GM19463 (cell line): ENCODE measurements around the gene CCDC7.
"Not testable (repeated sequence)": the region's sequence is repeated elsewhere in the genome, so short reads cannot be mapped to it uniquely, and the experiment has no call there.

ENCODE experiments used
- ATAC-seq: cut with Tn5 transposase; IDR thresholded peaks from one replicate; pipeline ENCODE4 v1.9.1; 2021; ENCODE audit warnings: mild to moderate bottlenecking, moderate library complexity; ENCODE audit not compliant: unreplicated experiment

The CCDC7 gene

DNA sequence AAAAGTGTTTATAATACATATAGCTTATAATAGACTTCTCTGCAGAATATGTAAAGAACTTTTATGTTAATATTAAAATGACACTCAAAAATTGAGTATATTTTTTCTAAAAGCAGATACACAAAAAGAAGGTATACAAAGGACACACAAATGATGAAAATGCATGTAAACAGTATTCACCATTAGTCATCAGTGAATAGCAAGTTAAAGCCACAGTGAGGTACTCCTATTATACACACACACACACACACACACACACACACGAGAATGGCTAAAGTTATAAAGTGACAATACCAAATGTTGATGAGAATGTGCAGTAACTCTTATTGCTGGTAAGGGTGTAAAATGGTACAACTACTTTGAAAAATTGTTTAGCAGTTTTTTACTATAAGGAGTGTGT, 419.2 kb downstream of the CCDC7 start:
- ATAC-seq: no peak

DNA sequence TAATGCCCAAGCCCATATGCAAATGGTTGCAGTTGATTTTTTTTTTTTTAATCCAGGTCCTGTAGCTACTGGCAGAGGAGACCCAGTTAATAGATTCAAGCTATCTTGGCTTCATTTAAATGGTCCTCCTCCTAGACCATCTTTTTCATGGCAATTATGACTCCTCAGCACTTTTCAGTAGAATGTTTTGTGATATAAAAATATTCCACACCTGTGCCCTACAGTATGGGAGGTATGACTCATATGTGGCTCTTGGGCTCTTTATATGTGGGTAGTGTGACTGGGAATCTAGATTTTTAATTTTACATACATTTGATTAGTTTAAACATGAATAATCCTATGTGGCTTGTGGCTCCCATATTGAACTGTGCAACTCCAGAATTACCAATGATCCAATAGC, 432.0 kb downstream of the CCDC7 start:
- no peak for ATAC-seq

DNA sequence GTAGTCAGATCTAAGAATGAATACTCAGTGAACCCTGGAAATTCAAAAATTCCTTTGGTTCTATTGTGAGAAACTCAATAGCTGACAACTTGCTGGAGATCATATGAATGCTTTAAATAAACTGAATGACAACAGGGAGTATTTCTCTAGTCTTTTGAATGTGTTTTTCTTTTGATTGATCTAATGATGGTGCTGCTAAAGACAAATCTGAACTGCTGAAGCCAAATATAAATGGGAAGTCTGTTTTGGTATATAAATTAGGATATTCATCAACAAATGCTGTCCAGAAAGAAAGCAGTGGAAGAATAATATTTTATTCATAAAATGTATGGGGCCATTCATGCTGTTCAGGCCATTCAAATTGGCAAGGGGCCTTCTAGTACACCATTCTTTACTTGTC, 432.7 kb downstream of the CCDC7 start:
- no peak for ATAC-seq

- ATAC-seq: no peak
These were observed 436.1 kb downstream of the CCDC7 start for GRCh38 chr10:32882076-32882475.

DNA sequence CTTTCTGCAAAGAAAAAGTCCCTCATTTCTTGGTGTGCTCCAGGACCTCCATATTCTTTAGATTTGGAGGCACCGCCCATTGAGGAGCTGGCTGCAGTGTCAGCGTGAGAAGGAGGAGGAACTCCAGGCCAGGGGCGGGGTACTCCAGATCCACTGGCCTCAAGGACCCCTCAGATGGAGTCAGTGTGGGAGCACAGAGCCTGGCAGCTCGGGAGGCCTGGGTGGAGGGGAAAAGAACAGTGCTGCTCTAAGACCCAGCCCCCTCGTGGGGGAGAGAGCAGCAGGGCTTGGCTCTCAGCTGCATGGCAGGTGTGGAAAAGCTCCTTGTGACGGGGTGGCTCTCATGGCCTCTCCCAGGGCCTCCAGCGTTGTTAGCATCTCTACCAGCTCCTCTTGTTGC, 441.5 kb downstream of the CCDC7 start:
- no peak for ATAC-seq

DNA sequence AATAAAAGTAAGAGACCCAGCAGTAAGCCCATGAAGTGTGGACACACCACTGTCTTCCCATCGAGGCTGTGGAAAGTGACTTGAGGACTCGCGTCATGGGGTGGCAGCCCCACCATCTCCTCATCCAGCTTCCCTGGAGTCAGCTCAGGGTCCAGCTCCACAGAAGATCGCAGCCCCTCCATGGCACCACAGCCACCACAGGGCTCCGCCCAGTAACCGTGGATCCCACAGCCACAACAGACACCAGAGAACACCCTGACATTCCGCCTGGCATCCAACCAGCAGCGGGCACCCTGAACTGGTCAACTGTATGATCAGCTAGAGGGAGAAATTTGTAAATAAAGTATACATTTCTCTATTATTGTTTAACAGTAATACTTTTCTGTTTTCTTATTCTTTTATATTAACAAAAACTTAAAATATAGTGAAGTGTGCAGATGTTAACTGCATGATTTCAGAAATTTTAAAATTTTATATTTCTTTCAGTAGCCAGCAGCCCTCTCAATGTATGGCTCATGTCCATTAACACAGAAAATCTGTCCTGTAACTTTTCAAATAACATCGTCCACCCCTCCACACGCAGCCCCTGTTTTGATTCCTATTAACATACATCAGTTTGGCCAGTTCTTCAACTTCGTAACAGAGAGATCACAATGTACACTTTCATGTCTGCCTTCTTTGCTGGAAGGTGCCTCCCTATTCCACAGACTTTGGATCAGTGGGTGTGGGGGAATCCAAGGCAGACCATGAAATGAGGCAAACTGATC, 442.4 kb downstream of the CCDC7 start:
- no peak for ATAC-seq

DNA sequence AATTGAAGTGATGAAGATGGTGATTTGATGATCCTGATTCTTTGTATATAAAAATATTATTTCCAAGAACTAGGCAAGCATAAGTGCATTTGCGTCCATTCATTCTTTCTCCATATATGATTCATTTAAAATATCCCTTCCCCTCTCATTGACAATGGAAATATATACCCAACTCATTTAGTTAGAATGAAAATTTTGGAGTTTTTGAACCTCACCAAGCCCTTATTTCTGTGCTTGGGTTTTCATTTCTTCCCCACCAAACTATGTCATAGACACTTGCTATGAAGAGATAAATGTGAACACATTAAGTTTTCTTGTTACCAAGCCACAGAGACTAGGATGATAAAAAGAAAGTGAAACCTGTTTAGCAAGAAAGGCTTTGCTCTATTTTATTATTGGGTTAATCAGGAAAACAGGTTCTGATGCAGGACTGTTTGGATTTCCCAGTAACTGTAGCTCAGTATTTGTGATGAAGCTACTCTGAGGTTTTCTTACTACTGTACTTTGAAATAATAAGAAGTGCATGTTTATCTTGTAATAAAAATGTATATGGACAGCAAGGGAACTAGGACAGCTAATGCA, 443.8 kb downstream of the CCDC7 start:
- ATAC-seq: no peak

- ATAC-seq: no peak
These were observed 444.5 kb downstream of the CCDC7 start for GRCh38 chr10:32890444-32890843.

DNA sequence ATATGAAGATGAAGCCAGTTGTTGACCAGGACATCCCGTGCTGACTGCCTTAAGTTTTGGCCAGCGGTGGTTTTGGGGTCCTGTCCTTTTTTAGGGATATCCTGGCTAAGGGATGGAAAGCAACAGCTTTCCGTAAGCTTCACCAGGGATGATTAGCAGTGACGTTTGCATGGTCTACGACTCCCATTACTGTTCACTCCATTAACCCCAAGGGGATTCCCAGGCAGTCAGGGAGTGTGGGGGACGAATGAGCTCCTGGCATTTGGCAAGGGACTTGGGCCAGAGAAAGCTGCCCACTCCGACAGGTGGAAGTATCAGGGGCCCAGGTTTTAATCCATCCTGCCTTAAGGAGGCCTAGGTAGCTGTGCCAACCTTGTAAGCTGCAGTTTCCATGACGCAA, 445.3 kb downstream of the CCDC7 start:
- ATAC-seq: no peak

DNA sequence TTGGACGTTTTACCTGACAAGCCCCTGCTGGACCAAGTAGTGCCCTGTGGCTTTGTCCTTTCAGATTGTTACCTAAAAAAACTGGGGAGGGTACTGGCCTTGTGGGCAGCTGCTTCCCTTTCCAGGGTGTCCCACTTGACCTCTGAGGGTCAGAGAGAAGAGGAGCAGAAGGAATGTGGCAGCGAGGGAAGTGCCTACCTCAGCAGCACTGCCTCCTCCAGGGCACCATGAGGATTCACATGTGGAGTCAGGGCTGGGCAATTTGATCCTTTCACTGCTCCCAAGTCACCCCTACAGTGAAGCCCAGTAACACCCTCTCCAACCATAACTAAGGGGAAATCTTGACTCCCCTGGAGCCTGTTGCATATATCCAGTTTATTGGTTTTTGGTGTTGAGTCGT, 447.5 kb downstream of the CCDC7 start:
- ATAC-seq: no peak

- ATAC-seq: no peak
These were observed 448.1 kb downstream of the CCDC7 start for GRCh38 chr10:32893916-32894664.

DNA sequence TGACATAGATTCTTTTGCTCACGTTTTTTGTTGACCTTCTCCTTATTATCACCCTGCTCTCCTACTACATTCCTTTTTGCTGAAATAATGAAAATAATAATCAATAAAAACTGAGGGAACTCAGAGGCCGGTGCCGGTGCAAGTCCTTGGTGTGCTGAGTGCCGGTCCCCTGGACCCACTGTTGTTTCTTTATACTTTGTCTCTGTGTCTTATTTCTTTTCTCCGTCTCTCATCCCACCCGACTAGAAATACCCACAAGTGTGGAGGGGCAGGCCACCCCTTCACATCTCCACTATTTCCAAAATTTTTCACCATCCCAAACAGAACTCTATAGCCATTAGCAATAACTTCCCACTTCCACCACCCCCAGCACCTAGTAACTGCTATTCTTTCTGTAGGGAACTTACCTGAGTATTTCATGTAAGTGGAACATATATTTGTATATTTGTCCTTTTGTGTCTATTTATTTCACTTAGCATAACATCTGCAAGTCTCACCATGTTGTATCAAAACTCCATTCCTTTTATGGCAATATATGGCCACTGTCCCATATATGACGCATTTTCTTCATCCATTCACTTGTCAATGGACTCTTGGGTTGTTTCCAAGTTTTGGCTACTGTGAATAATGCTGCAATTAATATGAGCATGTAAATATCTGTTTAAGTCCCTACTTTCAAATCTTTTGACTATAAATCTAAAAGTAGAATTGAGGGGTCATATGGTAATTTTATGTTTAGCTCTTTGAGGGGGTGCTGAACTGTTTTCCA, 449.4 kb downstream of the CCDC7 start:
- ATAC-seq: not testable (repeated sequence)

- ATAC-seq: no peak
These were observed 455.9 kb downstream of the CCDC7 start for GRCh38 chr10:32901815-32902214.

- ATAC-seq: no peak
These were observed 459.5 kb downstream of the CCDC7 start for GRCh38 chr10:32905466-32905865.

- ATAC-seq: no peak
These were observed 460.7 kb downstream of the CCDC7 start for GRCh38 chr10:32906595-32906994.

DNA sequence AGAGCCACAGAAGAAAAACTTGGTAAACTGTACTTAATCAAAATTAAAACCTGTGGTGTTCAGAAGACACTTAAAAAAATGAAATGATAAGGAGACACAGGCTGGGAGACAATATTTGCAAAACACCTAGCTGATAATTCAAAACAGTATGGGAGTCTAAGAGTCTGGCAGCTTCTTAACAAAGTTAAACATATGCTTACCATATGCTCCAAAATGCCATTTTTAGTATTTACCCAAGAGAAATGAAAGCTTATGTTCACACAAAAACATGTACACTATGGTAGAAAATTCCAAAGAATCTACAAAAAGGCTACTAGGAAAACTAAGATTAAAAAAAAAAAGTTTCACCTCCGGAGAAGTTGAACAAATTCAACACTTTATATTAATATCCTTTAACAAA, 463.5 kb downstream of the CCDC7 start:
- no peak for ATAC-seq

DNA sequence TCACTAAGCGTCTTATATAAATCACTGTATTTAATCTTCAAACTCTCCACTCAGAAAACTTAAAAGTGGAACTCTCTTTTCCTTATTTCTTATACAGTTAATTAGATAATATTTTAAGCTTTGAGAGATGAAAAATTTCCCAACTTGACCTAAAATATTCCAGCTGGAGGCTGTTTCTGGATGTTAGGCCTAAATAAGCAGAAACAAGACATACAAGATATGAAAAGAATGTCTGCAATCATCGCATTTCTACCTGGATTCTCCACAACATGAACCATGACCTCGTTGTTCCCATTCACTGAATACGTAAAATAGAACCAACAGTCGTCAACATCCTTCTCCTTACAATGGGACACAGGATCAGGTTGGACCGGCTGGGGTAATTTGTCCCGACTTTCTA, 464.0 kb downstream of the CCDC7 start:
- ATAC-seq: not testable (repeated sequence)

GRCh38 chr10:32911285-32912016, 465.5 kb downstream of the CCDC7 start:
- ATAC-seq: no peak

DNA sequence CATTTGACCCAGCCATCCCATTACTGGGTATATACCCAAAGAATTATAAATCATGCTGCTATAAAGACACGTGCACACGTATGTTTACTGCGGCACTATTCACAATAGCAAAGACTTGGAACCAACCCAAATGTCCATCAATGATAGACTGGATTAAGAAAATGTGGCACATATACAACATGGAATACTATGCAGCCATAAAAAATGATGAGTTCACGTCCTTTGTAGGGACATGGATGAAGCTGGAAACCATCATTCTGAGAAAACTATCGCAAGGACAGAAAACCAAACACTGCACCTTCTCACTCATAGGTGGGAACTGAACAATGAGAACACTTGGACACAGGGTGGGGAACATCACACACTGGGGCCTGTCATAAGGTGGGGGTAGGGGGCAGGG, 471.9 kb downstream of the CCDC7 start:
- ATAC-seq: not testable (repeated sequence)

- ATAC-seq: no peak
These were observed 476.2 kb downstream of the CCDC7 start for GRCh38 chr10:32922170-32922569.

GRCh38 chr10:32923134-32923533, 477.2 kb downstream of the CCDC7 start:
- no peak for ATAC-seq
